ENCODE results near the gene PKN3. TPM values are rescaled to one million over a fixed set of nuclear protein-coding genes. Genes with fewer than 3 reads are reported as not detected.
"Not testable (repeated sequence)": the region's sequence is repeated elsewhere in the genome, so short reads cannot be mapped to it uniquely, and the experiment has no call there.

Gene PKN3
- total RNA-seq, 4 donors from 2014 or later: 3.4 to 6.0 (median 4.4) TPM

DNA sequence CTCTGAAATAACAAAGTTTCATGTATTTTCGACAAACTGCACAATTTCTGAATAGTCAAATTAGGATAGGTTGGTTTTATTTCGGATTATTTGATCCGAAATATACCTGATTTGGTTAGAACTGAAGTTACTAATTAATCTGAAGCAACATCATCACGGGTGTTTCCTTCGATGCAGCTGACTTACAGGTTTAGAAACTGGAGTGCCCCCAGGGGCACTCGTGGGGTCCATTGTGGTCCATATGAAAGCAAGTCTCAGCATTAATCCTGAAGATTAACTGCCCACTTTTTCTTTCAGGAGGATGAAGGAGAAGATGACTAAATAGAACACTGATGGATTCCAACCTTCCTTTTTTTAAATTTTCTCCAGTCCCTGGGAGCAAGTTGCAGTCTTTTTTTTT lies 8.0 kb upstream of the PKN3 start:
- Histone ChIP-seq H3K36me3 (peaks cover 54% of the 10 kb centered on the region), H3K4me1 (peaks cover 15% of the 10 kb centered on the region), H3K9me3 (no peaks in the 10 kb centered on the region), H3K27me3 (no peaks in the 10 kb centered on the region), H3K27ac (no peak overlapping the region), H3K4me3 (no peak overlapping the region)
- TF ChIP-seq POLR2AphosphoS5 (IDR thresholded peaks at IDR 0.05): no peak
- TF ChIP-seq, protein P1, sequence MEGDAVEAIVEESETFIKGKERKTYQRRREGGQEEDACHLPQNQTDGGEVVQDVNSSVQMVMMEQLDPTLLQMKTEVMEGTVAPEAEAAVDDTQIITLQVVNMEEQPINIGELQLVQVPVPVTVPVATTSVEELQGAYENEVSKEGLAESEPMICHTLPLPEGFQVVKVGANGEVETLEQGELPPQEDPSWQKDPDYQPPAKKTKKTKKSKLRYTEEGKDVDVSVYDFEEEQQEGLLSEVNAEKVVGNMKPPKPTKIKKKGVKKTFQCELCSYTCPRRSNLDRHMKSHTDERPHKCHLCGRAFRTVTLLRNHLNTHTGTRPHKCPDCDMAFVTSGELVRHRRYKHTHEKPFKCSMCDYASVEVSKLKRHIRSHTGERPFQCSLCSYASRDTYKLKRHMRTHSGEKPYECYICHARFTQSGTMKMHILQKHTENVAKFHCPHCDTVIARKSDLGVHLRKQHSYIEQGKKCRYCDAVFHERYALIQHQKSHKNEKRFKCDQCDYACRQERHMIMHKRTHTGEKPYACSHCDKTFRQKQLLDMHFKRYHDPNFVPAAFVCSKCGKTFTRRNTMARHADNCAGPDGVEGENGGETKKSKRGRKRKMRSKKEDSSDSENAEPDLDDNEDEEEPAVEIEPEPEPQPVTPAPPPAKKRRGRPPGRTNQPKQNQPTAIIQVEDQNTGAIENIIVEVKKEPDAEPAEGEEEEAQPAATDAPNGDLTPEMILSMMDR (IDR thresholded peaks at IDR 0.05): no peak
- DNase-seq (ENCODE audit: low spot score in 2 of 2): no peak
- WGBS: 77% methylated on average over 6 of the region's 6 CpGs

DNA sequence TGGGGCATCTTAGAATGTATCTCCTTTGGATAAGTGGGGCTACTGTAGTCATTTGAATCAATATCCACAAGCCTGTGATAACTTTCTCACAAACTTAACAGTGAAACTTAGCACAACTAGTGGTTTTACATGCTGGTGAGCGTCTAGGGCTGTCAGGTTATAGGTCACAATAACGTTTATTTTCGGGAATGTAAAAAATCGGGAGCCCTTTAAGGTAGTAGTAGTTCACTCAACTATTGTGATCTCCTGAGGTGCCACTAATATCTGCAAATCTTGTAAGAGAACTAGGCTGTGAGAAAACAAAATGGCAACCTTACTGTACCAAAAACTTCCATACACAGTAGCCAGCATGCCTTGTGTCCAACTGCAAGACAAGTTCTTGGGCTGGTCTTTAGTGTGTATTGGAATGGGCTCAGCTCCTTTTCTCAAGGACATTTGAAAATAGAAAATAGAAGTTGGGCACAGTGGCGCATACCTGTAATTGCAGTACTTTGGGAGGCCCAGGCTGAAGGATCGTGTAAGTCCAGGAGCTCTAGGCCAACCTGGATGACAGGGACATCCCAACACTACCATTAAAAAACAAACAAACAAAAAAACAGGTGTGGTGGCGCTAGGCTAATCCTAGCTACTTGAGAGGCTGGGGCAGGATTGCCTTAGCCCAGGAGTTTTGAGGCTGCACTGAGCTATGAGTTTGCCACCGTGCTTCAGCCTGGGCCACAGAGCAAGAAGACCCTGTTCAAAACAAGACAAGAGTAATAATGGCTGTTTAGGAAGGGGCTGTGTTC lies 5.2 kb upstream of the PKN3 start:
- H3K27me3 ChIP-seq: no peaks in the 10 kb centered on the region
- no peak for TF ChIP-seq EP300 (IDR thresholded peaks at IDR 0.05)
- TF ChIP-seq POLR2AphosphoS5 (IDR thresholded peaks at IDR 0.05): no peak
- TF ChIP-seq POLR2A (IDR thresholded peaks at IDR 0.05): no peak
- TF ChIP-seq, protein P1 (IDR thresholded peaks at IDR 0.05): no peak
- peaks cover 50% of the 10 kb centered on the region for H3K36me3 ChIP-seq
- 77% methylated on average over 8 of the region's 8 CpGs for WGBS
- no peak overlapping the region for H3K27ac ChIP-seq
- DNase-seq (ENCODE audit: low spot score in 2 of 2): peak in 1 of 2 donors; percentile 10
- no peaks in the 10 kb centered on the region for H3K9me3 ChIP-seq
- no peak overlapping the region for H3K4me3 ChIP-seq
- H3K4me1 ChIP-seq: peaks cover 2% of the 10 kb centered on the region

DNA sequence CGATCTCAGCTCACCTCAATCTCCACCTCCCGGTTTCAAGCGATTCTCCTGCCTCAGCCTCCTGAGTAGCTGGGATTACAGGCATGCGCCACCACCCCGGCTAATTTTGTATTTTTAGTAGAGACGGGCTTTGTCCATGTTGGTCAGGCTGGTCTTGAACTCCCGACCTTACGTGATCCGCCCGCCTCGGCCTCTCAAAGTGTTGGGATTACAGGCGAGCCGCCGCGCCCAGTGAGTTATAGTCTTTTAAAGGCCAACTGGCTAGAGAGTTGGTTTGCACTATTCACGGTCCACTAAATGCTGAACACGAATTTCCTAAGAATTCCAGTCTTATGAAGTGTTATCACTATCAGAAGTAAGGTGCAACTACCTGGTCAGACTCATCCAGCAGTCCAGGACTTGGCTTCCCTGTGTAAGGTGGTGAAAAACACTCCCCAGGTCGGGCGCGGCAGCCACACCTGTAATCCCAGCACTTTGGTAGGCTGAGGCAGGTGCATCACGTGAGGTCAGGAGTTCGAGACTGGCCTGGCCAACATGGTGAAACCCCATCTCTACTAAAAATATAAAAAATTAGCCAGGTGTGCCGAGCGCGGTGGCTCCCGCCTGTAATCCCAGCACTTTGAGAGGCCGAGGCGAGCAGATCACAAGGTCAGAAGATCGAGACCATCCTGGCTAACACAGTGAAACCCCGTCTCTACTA lies 3.1 kb upstream of the PKN3 start:
- not testable (repeated sequence) for H3K9me3 ChIP-seq, H3K27ac ChIP-seq, H3K27me3 ChIP-seq, H3K4me3 ChIP-seq
- WGBS: 94% methylated on average over 28 of the region's 30 CpGs
- Histone ChIP-seq H3K4me1 (peaks cover 16% of the 10 kb centered on the region), H3K36me3 (peaks cover 29% of the 10 kb centered on the region)
- DNase-seq (ENCODE audit: low spot score in 2 of 2): peak in 1 of 2 donors; percentile 44

DNA sequence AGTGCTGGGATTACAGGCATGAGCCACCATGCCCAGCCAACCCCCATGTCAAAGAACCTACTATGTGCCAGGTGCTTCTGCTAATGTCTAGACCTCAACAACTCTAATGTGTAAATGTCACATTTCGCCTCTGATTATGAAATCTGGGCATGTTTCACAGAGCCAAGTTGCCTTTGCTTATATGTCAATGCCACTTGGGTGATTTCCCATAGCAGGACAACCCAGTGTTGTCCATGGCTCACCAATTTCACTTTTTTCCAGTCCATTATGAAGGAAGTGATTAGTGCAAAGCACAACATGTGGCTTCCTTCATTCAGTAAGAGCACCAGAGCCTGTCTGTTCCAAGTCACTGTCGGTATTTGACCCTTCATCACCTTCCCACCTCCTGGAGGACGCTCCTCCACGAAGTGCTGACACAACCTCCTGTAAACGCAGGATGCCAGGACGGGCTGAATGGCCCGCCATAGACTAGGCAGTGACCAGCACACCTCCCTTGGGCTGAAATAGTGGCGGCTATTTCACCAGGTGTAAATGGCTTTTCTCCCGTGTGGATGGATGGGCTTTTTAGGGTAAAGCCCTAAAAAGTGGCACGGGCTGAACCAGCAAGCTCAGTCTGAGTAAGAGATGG lies 962 bp upstream of the PKN3 start:
- peak in 1 of 2 donors; percentile 48 for DNase-seq (ENCODE audit: low spot score in 2 of 2)
- TF ChIP-seq POLR2AphosphoS5 (IDR thresholded peaks at IDR 0.05) (no peak), EP300 (IDR thresholded peaks at IDR 0.05) (no peak), POLR2A (IDR thresholded peaks at IDR 0.05) (no peak)
- TF ChIP-seq, protein P1 (IDR thresholded peaks at IDR 0.05): no peak
- H3K27me3 ChIP-seq: no peaks in the 10 kb centered on the region
- no peak overlapping the region for H3K27ac ChIP-seq
- no peaks in the 10 kb centered on the region for H3K9me3 ChIP-seq
- no peak overlapping the region for H3K4me3 ChIP-seq
- 69% methylated on average over 10 of the region's 10 CpGs for WGBS
- peaks cover 16% of the 10 kb centered on the region for H3K4me1 ChIP-seq
- H3K36me3 ChIP-seq: peaks cover 10% of the 10 kb centered on the region

DNA sequence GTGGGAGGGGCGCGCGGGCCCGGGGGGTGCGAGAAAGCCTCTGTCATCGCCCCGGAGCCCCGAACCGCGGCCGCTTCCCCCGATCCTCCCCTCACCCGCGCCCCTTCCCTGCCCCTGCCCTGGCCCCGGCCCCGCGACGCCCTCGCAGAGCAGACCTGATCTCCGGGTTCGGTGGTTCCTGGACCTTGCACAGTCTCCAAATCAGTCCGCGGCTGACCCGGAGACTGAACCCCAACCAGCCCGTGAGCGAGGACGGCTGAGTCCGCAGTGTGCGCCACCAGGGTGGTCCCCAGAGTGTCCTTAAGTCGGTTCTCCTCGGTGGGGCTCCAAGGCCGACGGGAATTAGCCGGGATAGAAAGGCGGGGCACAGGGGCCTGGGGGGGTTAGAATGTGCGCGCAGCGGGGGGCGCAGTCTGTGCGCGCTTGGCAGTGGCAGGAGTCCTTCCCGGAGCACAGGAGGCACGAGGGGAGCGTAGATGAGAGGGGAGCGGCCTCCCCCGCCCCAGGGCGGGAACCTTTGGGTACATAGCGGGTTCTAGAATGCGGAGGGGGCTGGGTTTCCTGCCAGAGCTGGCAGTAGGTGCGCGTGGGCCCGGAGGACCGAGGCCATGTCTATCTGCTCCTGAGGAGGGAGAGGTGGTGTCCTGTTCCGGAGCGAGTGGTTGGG lies 779 bp downstream of the PKN3 start:
- TF ChIP-seq EP300 (IDR thresholded peaks at IDR 0.05): no peak
- TF ChIP-seq, protein P1 (IDR thresholded peaks at IDR 0.05): no peak
- TF ChIP-seq POLR2A (IDR thresholded peaks at IDR 0.05): no peak
- no peak for TF ChIP-seq POLR2AphosphoS5 (IDR thresholded peaks at IDR 0.05)
- no peaks in the 10 kb centered on the region for H3K9me3 ChIP-seq
- H3K27me3 ChIP-seq: no peaks in the 10 kb centered on the region
- peaks cover 16% of the 10 kb centered on the region for H3K4me1 ChIP-seq
- WGBS: 31% methylated on average over 14 of the region's 55 CpGs
- peak overlapping the region; percentile 91 for H3K4me3 ChIP-seq
- H3K27ac ChIP-seq: peak overlapping the region; percentile 81
- H3K36me3 ChIP-seq: no peaks in the 10 kb centered on the region
- DNase-seq (ENCODE audit: low spot score in 2 of 2): peak in 1 of 2 donors; percentile 79
